Measurements from ENCODE around the gene SLC41A3.

DNA sequence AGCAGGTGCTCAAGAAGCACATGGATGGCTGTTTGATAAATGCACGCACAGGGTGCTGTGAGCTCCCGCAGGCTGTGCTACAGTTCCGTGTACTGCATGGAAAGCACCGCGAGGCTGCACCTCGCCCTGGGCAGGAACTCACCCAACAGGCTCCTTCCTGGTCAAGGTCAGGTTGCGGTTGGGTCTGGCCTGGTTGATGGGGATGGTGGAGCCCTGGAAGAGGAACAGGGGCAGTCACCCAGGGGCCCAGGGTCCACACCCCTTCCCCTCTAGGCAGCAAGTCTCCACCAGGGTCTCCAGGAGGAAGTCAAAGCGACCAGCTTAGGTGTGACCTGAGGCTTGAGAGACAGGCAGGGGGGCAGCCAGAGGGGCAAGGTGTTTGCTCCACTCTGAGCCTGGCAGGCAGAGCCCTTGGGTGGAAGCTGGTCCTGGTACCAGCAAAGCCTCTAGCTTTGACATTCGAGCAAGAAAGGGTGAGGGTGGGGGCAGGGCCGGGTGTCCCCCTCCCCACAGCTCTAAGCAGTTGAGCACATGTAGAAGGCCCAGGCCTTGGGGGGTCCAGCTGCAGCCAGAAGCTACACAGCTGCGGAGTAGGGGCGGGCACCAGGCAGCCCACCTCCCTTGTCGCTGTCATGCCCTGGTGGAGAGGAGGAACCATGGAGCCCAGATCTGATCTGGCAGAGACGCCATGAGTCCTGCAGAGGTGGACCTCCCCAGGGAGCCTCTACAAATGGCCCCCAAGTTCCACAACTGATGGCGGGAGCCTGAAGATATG, 46.3 kb upstream of the SLC41A3 start:
- TF ChIP-seq, protein P1, sequence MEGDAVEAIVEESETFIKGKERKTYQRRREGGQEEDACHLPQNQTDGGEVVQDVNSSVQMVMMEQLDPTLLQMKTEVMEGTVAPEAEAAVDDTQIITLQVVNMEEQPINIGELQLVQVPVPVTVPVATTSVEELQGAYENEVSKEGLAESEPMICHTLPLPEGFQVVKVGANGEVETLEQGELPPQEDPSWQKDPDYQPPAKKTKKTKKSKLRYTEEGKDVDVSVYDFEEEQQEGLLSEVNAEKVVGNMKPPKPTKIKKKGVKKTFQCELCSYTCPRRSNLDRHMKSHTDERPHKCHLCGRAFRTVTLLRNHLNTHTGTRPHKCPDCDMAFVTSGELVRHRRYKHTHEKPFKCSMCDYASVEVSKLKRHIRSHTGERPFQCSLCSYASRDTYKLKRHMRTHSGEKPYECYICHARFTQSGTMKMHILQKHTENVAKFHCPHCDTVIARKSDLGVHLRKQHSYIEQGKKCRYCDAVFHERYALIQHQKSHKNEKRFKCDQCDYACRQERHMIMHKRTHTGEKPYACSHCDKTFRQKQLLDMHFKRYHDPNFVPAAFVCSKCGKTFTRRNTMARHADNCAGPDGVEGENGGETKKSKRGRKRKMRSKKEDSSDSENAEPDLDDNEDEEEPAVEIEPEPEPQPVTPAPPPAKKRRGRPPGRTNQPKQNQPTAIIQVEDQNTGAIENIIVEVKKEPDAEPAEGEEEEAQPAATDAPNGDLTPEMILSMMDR (IDR thresholded peaks at IDR 0.05) = no peak
- TF ChIP-seq POLR2A (IDR thresholded peaks at IDR 0.05) = no peak
